HFF-Myc (cell line): ENCODE measurements around the gene TSHR.
"Not testable (repeated sequence)": the region's sequence is repeated elsewhere in the genome, so short reads cannot be mapped to it uniquely, and the experiment has no call there.

Experiments used
- DNase-seq: peaks from one replicate; pipeline ENCODE4 v3.0.0-alpha.2; 2011; ENCODE audit warnings: low read depth; ENCODE audit errors: extremely low read depth
- H3K4me3 ChIP-seq: replicated peaks from 2 replicates; pipeline ENCODE4 v1.5.1; 2011; ENCODE audit warnings: low read depth, mild to moderate bottlenecking, control low read depth, low read length
- CTCF ChIP-seq: IDR thresholded peaks from 2 replicates; pipeline ENCODE4 v1.5.1; 2012; ENCODE audit warnings: mild to moderate bottlenecking, low read depth, low read length, control low read depth; ENCODE audit errors: missing control alignments

The TSHR gene

DNA sequence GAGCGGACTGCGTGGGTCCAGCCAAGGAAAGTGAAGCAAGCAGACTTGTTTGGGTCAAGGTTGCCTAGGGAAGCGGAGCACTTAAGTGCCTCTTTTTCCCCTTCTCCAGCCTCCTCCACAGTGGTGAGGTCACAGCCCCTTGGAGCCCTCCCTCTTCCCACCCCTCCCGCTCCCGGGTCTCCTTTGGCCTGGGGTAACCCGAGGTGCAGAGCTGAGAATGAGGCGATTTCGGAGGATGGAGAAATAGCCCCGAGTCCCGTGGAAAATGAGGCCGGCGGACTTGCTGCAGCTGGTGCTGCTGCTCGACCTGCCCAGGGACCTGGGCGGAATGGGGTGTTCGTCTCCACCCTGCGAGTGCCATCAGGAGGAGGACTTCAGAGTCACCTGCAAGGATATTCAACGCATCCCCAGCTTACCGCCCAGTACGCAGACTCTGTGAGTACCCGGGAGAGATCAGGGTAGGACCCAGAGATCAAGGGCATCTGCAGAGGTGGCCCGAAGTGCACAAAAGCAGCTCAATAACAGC, at the start of gene TSHR:
Gene TSHR (plus strand): TSS at position 206 of the 526 bp plus-strand sequence. CDS start 60 bp downstream, at position 266.
- TF ChIP-seq CTCF: no peak
- DNase-seq: no peak
- peak within 1 kb of the TSS; percentile 44 for H3K4me3 ChIP-seq

DNA sequence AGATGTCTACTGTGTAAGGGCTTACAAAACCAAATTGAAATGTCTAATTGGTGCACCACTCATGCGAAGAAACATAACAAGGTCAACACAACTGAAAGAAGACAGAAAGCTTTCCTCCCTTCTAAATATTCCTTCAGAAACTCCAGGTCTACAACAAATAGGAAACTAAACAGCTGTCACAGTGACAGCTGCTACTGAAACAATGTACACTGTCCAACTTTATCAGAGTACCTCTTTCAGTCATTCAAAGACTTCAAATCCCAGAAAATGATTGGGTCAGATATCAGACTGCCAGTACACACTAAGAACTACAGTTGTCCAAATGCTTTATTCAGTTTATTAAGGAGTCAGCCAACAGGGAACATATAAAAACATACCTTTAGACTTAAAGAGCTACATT, 49.1 kb upstream of the TSHR start:
- DNase-seq: no peak
- TF ChIP-seq CTCF: no peak
- no peak overlapping the region for H3K4me3 ChIP-seq

GRCh38 chr14:80906946-80907345, 48.5 kb upstream of the TSHR start:
- no peak overlapping the region for H3K4me3 ChIP-seq
- no peak for DNase-seq
- no peak for TF ChIP-seq CTCF

DNA sequence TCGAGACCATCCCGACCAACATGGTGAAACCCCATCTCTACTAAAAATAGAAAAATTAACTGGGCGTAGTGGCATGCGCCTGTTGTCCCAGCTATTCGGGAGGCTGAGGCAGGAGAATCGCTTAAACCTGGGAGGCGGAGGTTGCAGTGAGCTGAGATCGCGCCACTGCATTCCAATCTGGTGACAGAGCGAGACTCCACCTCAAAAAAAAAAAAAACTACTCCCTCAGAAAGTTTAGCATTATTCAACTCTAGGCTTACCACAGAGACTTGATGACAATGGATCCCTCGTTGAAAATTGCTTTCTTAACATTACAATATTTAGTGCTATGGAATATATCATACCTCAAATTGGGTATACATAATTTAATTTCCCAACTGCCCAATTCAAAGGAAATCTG, 43.4 kb upstream of the TSHR start:
- not testable (repeated sequence) for DNase-seq, H3K4me3 ChIP-seq

- no peak for DNase-seq
Measured at GRCh38 chr14:80919622-80920021, 35.8 kb upstream of the TSHR start.

DNA sequence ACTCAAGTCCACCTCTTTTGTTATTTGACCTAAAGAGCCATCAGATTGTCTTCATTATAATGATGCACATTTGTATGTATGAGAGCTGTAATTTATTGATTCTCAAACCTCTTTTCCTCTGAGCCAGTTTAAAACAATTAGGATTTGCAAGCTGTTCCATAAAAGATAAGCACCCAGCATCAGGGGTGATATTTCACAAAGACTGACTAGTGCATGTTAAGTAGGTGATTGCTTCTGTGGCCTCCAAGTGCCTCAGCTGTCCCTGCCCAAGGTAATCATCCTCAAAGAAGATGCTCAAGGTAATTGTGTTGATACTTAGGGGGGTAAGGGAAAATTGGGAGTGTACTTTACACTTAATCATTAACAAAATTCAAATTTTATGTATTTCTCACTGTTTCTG, 32.1 kb upstream of the TSHR start:
- H3K4me3 ChIP-seq: no peak overlapping the region
- DNase-seq: no peak
- TF ChIP-seq CTCF: no peak

More at GRCh38 chr14:80919622-80920021, 35.8 kb upstream of the TSHR start:
- TF ChIP-seq CTCF: no peak
- H3K4me3 ChIP-seq: no peak overlapping the region

DNA sequence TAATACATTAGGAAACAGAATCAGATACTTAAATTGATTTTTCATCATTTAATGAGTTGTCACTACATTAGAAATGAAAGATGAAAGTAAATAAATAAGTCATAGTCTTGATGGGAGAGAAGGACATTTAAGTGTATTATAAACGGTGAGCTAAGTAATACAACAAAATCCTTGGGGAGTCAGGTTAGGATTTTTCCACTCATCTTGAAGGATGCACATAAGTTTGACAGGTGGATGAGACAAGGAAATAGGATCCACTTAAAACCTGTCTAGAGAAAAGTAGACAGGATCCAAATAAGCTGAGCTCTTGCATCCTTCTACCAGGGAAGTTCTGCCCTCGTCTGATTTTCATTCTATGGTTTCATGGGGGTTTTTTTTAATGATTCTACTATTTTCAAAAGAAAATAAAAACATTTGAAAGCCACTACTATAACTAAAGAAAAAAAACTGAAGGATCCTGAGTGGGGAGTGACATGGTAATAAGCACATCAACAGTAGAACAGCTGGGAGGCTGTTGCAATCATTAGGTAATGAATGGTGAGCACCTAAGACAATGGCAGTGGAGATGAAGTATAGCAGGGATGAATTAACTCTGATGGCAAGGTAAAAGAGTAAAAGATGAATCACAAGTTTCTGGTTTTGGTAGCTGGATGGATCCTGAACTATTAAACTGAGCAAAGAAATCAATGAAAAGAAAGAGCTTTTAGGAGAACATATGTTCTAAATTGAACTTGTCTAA, 30.9 kb upstream of the TSHR start:
- no peak for TF ChIP-seq CTCF
- no peak overlapping the region for H3K4me3 ChIP-seq
- no peak for DNase-seq
